GM19035 (cell line): ENCODE results near the gene FOXA3.

Source experiments
- ATAC-seq: cut with Tn5 transposase; IDR thresholded peaks from one replicate; pipeline ENCODE4 v1.9.1; 2021; ENCODE audit not compliant: unreplicated experiment

FOXA3 gene

DNA sequence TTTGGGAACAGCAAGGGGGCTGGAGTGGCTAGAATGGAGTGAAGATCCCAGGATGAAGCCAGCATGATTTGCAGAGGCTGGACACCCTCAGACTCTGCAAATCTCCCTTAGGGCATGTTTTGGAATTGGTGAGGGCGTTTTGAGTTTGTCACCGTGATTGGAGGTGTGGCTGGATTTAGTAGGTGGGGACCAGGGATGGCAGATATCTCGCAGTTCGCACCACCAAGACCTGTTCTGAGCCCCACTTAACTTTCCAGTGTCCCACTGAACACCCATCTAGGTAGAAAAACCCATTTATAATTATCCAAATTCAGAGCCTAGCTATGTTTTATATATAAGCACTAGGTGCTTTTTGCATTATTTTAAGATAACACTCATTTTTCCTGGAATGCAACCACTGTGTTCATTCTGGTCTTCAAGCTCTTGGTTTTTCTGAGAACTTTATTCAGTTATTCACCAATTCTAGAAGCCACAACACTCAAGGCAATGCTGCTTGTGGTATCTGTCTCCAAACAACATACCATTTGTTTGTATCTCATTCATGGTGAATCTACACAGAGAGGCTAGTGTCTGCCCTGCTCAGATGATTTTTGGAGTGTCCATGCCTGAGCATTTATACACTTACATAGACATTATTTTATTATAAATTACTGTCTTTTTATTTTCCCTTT, 53.4 kb downstream of the FOXA3 start:
- ATAC-seq = no peak

DNA sequence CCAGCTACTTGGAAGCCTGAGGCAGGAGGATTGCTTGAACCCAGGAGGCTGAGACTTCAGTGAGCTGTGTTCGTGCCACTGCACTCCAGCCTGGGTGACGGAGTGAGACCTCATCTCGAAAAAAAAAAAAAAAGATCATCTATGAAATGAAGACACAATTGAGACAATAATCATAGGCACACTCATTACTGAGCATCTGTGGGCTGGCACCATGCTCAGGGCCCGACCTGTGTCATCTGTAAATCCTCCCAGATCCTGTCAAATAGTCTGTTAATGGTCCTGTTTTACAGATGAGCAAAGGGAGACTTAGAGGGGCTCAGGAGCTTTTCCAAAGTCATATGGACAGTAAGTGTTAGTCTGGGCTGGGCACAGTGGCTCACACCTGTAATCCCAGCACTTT, 54.6 kb downstream of the FOXA3 start:
- no peak for ATAC-seq

DNA sequence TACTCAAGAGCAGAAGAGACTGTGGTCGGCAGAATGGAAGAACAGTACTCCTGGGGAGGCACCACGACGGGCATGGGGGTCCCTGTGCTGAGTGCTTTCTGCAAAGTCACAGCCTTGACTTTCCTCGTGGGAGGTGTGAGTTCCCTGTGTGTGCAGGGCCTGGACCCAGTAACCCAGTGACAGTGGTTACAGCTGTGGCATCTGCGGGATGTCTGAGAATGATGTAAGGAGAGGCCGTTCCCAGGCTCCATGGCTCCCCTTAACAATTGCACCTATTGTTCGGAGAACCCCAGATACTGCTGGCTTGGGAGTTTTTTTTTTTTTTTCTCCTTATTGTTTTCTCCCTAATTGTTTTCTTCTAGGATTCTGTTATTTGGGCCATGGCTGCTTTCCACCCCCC, 55.6 kb downstream of the FOXA3 start:
- no peak for ATAC-seq

DNA sequence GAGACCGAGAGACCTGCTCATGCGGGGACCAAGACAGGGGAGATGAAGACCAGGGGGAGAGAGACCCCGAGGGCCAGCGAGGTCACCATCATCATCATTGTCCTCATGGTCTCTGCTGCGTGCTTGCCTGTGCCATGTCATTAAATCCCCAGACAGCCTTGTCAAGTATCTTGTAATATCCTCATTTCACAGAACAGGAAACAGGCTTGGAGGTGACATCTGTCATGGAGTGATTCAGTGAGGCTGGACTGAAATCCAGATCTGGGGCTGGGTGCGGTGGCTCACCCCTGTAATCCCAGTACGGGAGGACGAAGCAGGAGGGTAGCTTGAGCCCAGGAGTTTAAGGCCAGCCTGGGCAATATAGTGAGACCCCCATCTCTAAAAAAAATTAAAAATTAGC, 56.3 kb downstream of the FOXA3 start:
- no peak for ATAC-seq

DNA sequence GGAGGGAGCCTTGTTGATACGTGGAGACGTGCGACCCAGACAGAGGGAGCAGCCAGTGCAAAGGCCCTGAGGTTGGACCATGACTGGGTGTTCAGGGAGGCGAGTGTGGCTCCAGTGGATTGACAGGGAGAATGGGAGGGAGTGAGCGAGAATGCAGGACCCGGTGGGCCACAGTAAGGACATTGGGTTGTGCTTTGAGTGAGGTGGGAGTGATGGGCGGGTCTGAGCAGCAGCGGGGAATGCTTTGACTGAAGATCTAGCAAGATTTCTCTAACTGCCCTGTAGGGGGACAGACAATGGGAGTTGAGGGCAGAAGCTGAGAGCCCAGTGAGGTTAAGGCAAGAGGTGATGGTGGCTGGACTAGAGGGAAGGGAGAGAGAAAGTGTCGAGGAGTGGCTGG, 58.2 kb downstream of the FOXA3 start:
- ATAC-seq = no peak
